ENCODE measurements around the gene CROCC2. TPM values are rescaled to one million over a fixed set of nuclear protein-coding genes. Genes with fewer than 3 reads are reported as not detected.

The CROCC2 gene
- total RNA-seq, 4 donors from 2014 or later: 0.07 TPM; not detected in 3

DNA sequence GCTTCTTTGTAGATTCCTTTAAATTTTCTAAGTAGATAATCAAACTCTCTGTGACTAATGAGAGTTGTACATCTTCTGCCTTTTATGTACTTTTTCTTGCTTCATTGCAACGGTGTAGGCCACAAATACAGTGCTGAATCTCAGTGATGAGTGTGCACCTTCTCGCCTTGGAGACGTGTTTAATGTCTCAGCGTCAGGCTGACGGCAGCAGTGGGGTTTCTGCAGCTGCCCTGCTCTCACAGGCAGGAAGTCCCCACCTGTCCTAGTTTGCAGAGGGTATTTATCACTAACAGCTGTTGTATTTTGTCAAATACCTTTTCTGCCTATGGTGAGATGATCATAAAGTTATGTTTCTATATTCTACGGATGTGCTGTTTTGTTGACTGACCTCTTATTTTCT, 24.2 kb upstream of the CROCC2 start:
- intact Hi-C loops (cut with DNase I; ENCODE audit: low total_unique reads) (no loop called here), in situ Hi-C loops (cut with MboI; ENCODE audit: low sequenced_read_pairs in 4 of 4) (no loop called here)
- Histone ChIP-seq H3K4me3 (no peak overlapping the region), H3K27me3 (no peaks in the 10 kb centered on the region), H3K4me1 (no peaks in the 10 kb centered on the region), H3K36me3 (no peaks in the 10 kb centered on the region), H3K27ac (no peak overlapping the region), H3K9me3 (no peaks in the 10 kb centered on the region)
- ATAC-seq (no peak), DNase-seq (no peak)
- TF ChIP-seq POLR2A (IDR thresholded peaks at IDR 0.05): no peak

DNA sequence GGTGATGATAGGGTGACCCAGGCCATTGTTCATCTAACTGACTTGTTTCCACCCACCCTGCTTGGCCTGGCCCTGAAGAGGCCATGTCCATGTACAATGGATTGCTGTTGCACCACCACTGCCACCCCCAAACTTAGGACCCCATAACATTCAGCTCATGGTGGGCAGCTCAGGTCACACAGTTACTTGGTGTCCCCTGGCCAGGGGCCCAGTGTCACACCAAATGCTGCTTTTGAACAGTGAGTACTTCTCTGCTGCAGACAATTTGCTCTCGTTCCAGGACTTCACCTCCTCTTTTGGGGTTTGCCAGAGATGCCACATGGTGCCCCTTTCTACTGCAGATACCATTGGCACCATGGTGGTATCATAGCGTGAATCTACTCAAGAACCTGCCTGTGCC, 21.9 kb upstream of the CROCC2 start:
- no peaks in the 10 kb centered on the region for H3K4me1 ChIP-seq
- intact Hi-C loops (cut with DNase I; ENCODE audit: low total_unique reads): no loop called here
- no peak overlapping the region for H3K27ac ChIP-seq
- no peaks in the 10 kb centered on the region for H3K9me3 ChIP-seq
- H3K36me3 ChIP-seq: no peaks in the 10 kb centered on the region
- in situ Hi-C loops (cut with MboI; ENCODE audit: low sequenced_read_pairs in 4 of 4): no loop called here
- H3K27me3 ChIP-seq: no peaks in the 10 kb centered on the region
- H3K4me3 ChIP-seq: no peak overlapping the region
- DNase-seq (peak in 1 of 2 donors; percentile 2), ATAC-seq (no peak)
- TF ChIP-seq POLR2A (IDR thresholded peaks at IDR 0.05): no peak
- TF ChIP-seq, protein P1, sequence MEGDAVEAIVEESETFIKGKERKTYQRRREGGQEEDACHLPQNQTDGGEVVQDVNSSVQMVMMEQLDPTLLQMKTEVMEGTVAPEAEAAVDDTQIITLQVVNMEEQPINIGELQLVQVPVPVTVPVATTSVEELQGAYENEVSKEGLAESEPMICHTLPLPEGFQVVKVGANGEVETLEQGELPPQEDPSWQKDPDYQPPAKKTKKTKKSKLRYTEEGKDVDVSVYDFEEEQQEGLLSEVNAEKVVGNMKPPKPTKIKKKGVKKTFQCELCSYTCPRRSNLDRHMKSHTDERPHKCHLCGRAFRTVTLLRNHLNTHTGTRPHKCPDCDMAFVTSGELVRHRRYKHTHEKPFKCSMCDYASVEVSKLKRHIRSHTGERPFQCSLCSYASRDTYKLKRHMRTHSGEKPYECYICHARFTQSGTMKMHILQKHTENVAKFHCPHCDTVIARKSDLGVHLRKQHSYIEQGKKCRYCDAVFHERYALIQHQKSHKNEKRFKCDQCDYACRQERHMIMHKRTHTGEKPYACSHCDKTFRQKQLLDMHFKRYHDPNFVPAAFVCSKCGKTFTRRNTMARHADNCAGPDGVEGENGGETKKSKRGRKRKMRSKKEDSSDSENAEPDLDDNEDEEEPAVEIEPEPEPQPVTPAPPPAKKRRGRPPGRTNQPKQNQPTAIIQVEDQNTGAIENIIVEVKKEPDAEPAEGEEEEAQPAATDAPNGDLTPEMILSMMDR (IDR thresholded peaks at IDR 0.05 in 4 of 5, conservative IDR thresholded peaks at IDR 0.05 in 1 of 5): no peak

DNA sequence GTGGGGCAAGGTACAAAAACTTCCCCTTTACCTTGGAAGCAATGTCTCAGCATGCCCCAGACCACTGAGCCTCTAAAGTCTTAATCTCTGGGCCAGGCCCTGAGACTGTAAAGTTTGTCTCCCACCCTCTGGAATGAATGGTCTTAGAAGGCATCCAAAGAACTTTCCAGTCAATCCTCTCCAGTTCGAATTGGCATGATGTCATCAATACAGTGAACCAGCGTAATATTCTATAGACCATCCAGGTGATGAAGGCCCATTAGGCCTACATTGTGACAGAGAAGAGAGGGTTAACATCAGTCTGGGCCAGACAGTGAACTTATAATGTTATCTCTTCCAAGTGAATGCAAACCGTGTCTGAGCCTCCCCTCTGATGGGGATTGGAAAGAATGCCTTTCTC, 21.4 kb upstream of the CROCC2 start:
- Histone ChIP-seq H3K27me3 (no peaks in the 10 kb centered on the region), H3K36me3 (no peaks in the 10 kb centered on the region), H3K4me1 (no peaks in the 10 kb centered on the region), H3K27ac (no peak overlapping the region), H3K4me3 (no peak overlapping the region), H3K9me3 (no peaks in the 10 kb centered on the region)
- DNase-seq (no peak), ATAC-seq (no peak)
- TF ChIP-seq POLR2A (IDR thresholded peaks at IDR 0.05): no peak
- TF ChIP-seq, protein P1 (IDR thresholded peaks at IDR 0.05 in 4 of 5, conservative IDR thresholded peaks at IDR 0.05 in 1 of 5): no peak
- in situ Hi-C loops (cut with MboI; ENCODE audit: low sequenced_read_pairs in 4 of 4): no loop called here
- intact Hi-C loops (cut with DNase I; ENCODE audit: low total_unique reads): no loop called here

DNA sequence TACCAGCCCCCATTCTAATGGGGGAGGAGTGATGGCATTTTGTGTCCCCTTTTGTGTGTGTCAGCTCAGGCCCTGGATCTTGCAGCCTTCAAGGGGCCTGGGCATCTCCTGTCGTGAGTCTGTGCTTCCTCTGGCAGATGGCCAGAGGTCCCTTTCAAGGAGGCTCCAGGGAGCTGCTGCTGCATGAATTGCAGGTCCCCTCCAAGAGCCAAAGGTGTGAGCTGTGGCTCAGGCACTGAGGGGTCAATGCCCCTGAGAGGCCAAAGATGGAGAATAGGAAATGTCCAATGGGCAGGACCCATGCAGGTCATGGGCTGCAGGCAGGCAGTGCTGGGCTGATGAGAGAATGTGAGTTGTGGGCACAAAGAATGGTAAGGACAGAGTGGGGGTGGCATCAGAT, 20.6 kb upstream of the CROCC2 start:
- ATAC-seq (no peak), DNase-seq (peak in 1 of 2 donors; percentile 4)
- Histone ChIP-seq H3K27ac (no peak overlapping the region), H3K36me3 (no peaks in the 10 kb centered on the region), H3K27me3 (no peaks in the 10 kb centered on the region), H3K4me3 (no peak overlapping the region), H3K4me1 (no peaks in the 10 kb centered on the region), H3K9me3 (no peaks in the 10 kb centered on the region)
- intact Hi-C loops (cut with DNase I; ENCODE audit: low total_unique reads) (no loop called here), in situ Hi-C loops (cut with MboI; ENCODE audit: low sequenced_read_pairs in 4 of 4) (no loop called here)
- TF ChIP-seq, protein P1 (IDR thresholded peaks at IDR 0.05 in 4 of 5, conservative IDR thresholded peaks at IDR 0.05 in 1 of 5): no peak
- no peak for TF ChIP-seq POLR2A (IDR thresholded peaks at IDR 0.05)

DNA sequence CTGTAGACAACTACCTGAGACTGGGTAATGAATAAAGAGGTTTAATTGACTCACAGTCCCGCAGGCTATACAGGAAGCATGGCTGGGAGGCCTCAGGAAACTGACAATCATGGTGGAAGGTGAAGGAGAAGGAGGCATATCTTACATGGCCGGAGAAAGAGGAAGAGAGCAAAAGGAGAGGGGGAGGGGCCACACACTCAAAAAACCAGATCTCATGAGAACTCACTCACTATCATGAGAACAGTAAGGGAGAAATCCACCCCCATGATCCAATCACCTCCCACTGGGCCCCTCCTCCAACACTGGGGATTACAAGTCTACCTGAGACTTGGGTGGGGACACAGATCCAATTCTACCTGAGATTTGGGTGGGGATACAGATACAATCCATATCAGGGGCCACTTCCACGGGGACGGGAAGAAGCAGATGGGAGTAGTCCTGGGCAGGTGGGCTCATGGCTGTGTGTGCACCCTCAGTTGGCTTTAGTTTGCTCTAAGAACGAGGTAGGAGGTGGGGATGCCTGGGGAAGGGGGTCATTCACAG, 20.0 kb upstream of the CROCC2 start:
- in situ Hi-C loops (cut with MboI; ENCODE audit: low sequenced_read_pairs in 4 of 4): no loop called here
- no peak for DNase-seq

More for the DNA sequence above, 20.0 kb upstream of the CROCC2 start:
- no peak for ATAC-seq
- Histone ChIP-seq H3K36me3 (no peaks in the 10 kb centered on the region), H3K27me3 (no peaks in the 10 kb centered on the region), H3K4me3 (no peak overlapping the region), H3K27ac (no peak overlapping the region), H3K9me3 (no peaks in the 10 kb centered on the region), H3K4me1 (no peaks in the 10 kb centered on the region)
- TF ChIP-seq, protein P1 (IDR thresholded peaks at IDR 0.05 in 4 of 5, conservative IDR thresholded peaks at IDR 0.05 in 1 of 5): no peak
- intact Hi-C loops (cut with DNase I; ENCODE audit: low total_unique reads): no loop called here
